WI38 (cell line): Measurements from ENCODE around the gene HERC6.
"Not testable (repeated sequence)": the region's sequence is repeated elsewhere in the genome, so short reads cannot be mapped to it uniquely, and the experiment has no call there.

Experiments
- H3K4me3 ChIP-seq: 2 replicates; pipeline ENCODE4 v1.5.1; 2011; ENCODE audit warnings: low read depth, mild to moderate bottlenecking, control low read depth, low read length
- TF ChIP-seq, protein P1 (sequence below): IDR thresholded peaks from 2 replicates; pipeline ENCODE4 v1.5.1; 2012; ENCODE audit warnings: low read depth, mild to moderate bottlenecking, control low read depth, low read length

Gene HERC6

DNA sequence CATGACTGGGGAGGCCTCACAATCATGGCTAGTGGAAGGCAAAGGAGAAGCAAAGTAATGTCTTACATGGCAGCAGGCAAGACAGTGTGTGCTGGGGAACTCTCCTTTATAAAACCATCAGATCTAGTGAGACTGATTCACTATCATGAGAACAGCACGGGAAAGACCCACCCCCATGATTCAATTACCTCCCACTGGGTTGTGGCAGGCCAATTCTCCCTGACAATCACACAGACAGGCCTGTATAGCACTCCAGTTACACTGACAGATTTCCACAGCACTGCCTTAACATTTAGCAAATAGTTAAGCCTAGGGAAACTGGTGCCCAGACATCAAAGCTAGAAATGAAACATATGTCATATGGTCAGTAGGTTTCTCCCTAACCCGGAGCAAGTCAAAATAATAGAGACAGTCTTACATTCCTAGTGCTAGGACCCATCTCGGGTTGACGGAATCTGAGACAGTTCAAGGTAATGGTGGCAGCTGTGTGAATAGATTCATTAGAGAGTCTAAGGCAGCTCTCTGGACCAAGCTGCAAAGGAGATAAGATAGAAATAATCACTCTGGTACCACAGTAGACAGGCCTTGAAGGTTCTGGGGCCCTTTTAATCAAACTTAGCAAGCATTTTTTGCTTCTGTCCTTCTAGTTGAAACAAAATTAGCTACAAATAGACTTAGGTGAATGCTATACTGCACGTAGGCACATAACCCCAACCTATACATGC, 68.9 kb downstream of the HERC6 start:
- TF ChIP-seq, protein P1, sequence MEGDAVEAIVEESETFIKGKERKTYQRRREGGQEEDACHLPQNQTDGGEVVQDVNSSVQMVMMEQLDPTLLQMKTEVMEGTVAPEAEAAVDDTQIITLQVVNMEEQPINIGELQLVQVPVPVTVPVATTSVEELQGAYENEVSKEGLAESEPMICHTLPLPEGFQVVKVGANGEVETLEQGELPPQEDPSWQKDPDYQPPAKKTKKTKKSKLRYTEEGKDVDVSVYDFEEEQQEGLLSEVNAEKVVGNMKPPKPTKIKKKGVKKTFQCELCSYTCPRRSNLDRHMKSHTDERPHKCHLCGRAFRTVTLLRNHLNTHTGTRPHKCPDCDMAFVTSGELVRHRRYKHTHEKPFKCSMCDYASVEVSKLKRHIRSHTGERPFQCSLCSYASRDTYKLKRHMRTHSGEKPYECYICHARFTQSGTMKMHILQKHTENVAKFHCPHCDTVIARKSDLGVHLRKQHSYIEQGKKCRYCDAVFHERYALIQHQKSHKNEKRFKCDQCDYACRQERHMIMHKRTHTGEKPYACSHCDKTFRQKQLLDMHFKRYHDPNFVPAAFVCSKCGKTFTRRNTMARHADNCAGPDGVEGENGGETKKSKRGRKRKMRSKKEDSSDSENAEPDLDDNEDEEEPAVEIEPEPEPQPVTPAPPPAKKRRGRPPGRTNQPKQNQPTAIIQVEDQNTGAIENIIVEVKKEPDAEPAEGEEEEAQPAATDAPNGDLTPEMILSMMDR = no peak
- H3K4me3 ChIP-seq = no peak overlapping the region

DNA sequence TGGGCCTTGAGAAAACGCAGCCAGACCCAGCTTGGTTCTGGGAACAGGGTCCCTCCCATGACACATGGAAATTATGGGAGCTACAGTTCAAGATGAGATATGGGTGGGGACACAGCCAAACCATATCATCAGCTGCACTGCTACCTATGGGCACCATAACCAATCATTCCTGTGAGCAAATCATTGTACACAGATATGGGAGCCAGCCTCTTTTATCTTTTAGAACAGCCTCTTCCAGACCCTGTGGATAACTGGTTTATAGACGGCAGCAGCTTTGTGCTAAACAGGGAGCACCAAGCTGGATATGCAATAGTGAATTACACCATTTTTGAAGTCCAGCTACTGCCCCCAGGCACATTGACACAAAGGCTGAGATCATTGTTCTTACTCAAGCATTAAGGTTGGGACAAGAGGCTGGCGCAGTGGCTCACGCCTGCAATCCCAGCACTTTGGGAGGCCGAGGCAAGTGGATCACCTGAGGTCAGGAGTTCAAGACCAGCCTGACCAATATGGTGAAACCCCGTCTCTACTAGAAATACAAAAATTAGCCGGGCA, 69.6 kb downstream of the HERC6 start:
- not testable (repeated sequence) for H3K4me3 ChIP-seq

DNA sequence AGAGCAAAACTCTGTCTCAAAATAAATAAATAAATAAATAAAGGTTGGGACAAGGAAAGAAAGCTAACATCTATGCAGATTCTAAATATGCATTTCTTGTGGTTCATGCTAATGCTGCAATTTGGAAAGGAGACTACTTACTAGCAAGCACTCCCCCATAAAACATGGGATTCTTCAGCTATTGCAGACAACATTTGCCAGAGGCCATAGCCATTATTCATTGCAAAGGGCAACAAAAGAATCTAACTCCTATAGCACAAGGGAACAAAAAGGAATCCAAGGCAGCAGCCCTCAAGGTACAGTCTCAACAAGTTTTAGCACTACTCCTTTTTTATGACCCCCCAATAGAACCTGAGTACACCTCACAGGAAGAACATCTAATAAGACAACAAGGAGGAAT, 70.2 kb downstream of the HERC6 start:
- H3K4me3 ChIP-seq = no peak overlapping the region
- TF ChIP-seq, protein P1 = no peak

DNA sequence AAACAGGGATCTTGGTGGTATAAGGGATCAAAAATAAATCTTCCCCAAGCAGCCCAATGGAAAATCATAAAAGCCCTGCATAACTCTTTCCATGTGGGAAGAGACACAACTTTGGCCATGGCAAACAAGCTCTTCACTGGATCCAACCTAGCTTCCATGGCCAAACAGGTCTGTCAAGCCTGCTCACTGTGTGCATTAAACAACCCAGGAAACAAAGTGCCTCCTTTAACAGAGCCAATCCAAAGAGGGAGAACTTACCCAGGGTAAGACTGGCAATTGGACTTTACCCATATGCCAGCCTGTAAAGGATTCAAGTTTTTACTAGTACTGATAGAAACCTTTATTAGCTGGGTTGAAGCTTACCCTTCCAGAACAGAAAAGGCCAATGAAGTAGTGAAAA, 70.6 kb downstream of the HERC6 start:
- TF ChIP-seq, protein P1 = no peak
- H3K4me3 ChIP-seq = no peak overlapping the region

DNA sequence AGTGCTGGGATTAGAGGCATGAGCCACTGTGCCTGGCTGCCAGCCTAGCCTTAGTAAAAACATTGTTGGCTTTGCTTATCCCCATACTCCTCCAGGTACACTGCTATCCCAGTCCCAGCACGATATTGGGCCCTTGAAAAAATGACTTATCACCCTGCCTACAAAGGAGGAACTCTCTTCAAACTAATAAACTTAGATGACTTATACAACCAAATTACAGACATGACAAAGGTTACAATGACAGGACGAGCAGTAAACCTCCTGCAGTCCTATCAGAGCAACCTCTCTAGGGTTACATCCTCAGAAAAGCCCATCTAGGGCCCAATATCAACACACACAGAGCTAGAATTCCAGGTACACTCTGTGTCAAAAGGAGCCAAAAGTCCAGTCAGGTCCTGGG, 72.6 kb downstream of the HERC6 start:
- no peak overlapping the region for H3K4me3 ChIP-seq
- TF ChIP-seq, protein P1 = no peak

DNA sequence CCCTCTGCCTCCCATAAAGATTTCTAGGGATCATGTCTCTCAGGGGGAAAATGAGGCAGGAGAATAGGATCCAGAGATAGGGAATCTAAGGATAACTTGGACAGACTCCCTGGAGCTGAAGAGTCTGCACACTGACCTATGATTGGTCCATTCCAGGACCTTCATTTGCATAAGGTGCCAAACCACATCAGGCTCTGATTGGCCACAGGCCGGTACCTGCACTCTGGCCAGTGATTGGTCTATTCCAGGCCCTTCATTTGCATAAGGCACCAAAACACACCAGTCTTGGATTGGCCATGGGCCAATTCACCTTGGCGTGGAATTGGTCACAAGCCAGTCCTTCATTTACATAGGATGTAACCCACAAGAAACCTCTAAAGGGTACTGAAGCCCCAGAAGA, 74.3 kb downstream of the HERC6 start:
- TF ChIP-seq, protein P1 = no peak

DNA sequence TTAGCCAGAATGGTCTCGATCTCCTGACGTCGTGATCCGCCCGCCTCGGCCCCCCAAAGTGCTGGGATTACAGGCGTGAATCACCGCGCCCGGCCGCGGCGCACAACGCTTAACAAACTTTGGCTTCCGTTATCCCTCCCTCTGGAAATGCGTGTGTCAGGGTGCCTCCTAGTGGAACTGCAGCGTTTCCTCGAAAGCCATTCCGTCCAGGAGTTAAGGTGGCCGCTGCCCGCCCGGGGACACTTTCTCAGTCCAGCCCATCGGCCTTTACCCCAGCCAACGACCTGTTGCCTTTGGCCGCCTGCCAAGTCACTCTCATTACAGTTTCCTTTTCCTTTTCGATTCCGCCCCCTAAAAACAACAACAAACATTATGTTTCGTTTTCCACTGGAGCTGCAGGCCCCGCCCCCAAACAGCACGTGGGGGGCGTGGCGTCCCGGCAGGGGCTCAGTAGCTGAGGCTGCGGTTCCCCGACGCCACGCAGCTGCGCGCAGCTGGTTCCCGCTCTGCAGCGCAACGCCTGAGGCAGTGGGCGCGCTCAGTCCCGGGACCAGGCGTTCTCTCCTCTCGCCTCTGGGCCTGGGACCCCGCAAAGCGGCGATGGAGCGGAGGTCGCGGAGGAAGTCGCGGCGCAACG, 78.1 kb downstream of the HERC6 start, which contains the start of gene HERC5:
HERC5 (plus strand) TSS at position 450 of the 637 bp plus-strand sequence; CDS start at position 601, 151 bp downstream.
- TF ChIP-seq, protein P1 = peak; percentile 55

More for the DNA sequence above, 74.3 kb downstream of the HERC6 start:
- H3K4me3 ChIP-seq = no peak overlapping the region

More for the DNA sequence above, 78.1 kb downstream of the HERC6 start, which contains the start of gene HERC5:
- H3K4me3 ChIP-seq = peak within 1 kb of the TSS; percentile 61
